Neural progenitor cell (in vitro differentiated cells): ENCODE results near the gene ENPP4.

Source experiments
- EZH2 ChIP-seq: fragments of 200-600 bp; sonication (generic); IDR thresholded peaks from 2 replicates; pipeline ENCODE4 v1.6.1; 2017; ENCODE audit warnings: antibody characterized with exemption, mild to moderate bottlenecking, moderate library complexity
- TF ChIP-seq, protein P1 (sequence below): fragments of 200-600 bp; sonication (generic); IDR thresholded peaks from 2 replicates; pipeline ENCODE4 v1.5.1; 2017; ENCODE audit warnings: antibody characterized with exemption, mild to moderate bottlenecking

DNA sequence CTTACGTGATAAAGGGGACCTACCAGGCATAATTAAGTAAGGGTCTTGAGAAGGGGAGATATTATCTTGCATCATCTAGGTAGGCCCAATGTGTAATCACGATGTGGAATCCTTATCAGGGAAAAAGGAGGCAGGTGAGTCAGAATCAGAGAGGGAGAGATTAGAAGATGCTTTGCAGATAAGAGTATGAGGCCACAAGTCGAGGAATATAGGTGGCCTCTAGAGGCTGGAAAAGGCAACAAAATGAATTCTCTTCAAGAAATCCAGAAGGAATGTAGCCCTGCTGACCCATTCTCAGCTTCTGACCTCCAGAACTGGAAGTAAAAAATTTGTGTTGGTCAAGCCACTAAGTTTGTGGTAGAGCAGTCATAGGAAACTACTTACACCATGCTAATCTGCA, 11.0 kb upstream of the ENPP4 start:
- TF ChIP-seq, protein P1, sequence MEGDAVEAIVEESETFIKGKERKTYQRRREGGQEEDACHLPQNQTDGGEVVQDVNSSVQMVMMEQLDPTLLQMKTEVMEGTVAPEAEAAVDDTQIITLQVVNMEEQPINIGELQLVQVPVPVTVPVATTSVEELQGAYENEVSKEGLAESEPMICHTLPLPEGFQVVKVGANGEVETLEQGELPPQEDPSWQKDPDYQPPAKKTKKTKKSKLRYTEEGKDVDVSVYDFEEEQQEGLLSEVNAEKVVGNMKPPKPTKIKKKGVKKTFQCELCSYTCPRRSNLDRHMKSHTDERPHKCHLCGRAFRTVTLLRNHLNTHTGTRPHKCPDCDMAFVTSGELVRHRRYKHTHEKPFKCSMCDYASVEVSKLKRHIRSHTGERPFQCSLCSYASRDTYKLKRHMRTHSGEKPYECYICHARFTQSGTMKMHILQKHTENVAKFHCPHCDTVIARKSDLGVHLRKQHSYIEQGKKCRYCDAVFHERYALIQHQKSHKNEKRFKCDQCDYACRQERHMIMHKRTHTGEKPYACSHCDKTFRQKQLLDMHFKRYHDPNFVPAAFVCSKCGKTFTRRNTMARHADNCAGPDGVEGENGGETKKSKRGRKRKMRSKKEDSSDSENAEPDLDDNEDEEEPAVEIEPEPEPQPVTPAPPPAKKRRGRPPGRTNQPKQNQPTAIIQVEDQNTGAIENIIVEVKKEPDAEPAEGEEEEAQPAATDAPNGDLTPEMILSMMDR, result no peak
- no peak for TF ChIP-seq EZH2
